Tibial nerve (tissue), 4 donors: Measurements from ENCODE around the gene CPA1.

Source experiments
- CTCF ChIP-seq, 5 experiments: fragments of 200-600 bp in 3 of 5; fragments of 450-650 bp in 2 of 5; sonication (generic) in 3 of 5; IDR thresholded peaks; one replicate each; pipeline ENCODE4 v1.5.1; 2016 to 2019; ENCODE audit warnings: antibody characterized with exemption in 5 of 5, mild to moderate bottlenecking in 3 of 5, moderate library complexity in 2 of 5
- EP300 ChIP-seq, 2 donors: sonication (generic); formaldehyde crosslinking; IDR thresholded peaks; one replicate each; pipeline ENCODE4 v1.6.1; 2017; ENCODE audit warnings: antibody characterized with exemption in 2 of 2, mild to moderate bottlenecking in 1 of 2
- POLR2A ChIP-seq, 2 donors: fragments of 450-650 bp; IDR thresholded peaks; one replicate each; pipeline ENCODE4 v1.6.1; 2017; ENCODE audit warnings: antibody characterized with exemption in 2 of 2, mild to moderate bottlenecking in 2 of 2, moderate library complexity in 2 of 2

GRCh38 chr7:130341882-130342281, 38.4 kb upstream of the CPA1 start:
- no peak for TF ChIP-seq POLR2A (IDR thresholded peaks at IDR 0.05)
- TF ChIP-seq CTCF (IDR thresholded peaks at IDR 0.05), result no peak
- TF ChIP-seq EP300 (IDR thresholded peaks at IDR 0.05), result no peak
